HG02623 (cell line): ENCODE measurements around the gene NCK1.
"Not testable (repeated sequence)": the region's sequence is repeated elsewhere in the genome, so short reads cannot be mapped to it uniquely, and the experiment has no call there.

Source experiments
- ATAC-seq: cut with Tn5 transposase; IDR thresholded peaks from one replicate; pipeline ENCODE4 v1.9.1; 2021; ENCODE audit warnings: moderate library complexity; ENCODE audit not compliant: unreplicated experiment

The NCK1 gene

DNA sequence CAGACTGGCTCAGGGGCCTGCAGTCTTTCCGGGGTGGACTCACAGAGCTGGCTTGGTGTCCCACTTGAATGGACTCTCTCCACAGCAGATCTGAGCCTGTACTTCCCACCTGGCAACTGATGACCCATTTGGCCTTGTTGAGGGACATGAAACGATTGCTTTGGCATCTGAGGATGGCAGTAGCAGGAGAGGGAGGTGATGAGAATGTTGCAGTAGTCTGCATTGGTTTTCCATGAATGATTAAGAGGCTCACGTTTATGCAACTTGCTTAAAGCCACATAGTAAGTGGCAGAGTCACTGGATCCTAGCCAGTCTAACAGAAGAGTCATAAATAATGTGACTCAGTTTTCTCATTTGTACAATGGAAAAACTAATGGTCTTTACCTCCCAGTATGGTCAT is 117.7 kb downstream of the NCK1 start:
- no peak for ATAC-seq

- no peak for ATAC-seq
These were observed 120.0 kb downstream of the NCK1 start for GRCh38 chr3:136982033-136982432.

GRCh38 chr3:136982520-136983138 is 120.6 kb downstream of the NCK1 start:
- no peak for ATAC-seq

GRCh38 chr3:136984837-136985236 is 122.8 kb downstream of the NCK1 start:
- no peak for ATAC-seq

- ATAC-seq: not testable (repeated sequence)
These were observed 125.5 kb downstream of the NCK1 start for GRCh38 chr3:136987398-136987980.

- no peak for ATAC-seq
These were observed 126.6 kb downstream of the NCK1 start for GRCh38 chr3:136988651-136989050.

DNA sequence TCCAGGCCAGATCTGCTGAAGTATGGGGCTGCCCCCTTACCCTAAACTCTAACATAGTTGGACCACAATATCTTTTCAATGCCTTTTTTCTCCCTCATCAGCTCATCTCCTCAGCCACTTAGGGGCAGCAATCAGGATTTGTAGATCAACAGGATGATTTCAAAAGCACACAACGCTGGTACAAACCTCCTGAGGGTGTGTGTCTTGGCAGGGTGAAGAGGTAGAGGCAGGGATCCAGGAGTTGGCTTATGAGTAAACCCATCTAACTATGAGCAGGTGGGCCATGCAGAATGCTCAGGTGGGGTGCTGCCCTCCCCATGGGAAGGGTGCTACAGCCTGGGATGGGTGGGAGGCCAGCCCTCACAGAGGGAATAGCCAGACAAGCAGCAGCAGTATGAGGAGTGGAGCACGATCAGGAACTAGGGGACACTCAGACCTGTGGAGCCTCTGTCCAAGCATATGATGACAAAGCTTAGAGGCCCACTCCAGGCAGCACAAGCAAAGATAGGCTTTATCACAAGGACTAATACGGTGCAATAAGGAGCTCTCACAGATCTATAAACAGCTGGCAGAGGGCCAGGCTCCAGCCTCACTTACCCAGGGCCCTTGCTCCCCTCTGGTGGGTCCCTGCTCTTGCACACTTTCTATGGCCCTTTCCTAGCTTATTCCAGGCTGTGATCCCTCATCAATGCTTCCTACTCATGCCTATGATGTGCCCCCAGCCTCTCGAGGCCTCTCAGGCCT is 127.9 kb downstream of the NCK1 start:
- no peak for ATAC-seq

- ATAC-seq: no peak
These were observed 128.8 kb downstream of the NCK1 start for GRCh38 chr3:136990826-136991225.

GRCh38 chr3:136992115-136992514 is 130.1 kb downstream of the NCK1 start:
- no peak for ATAC-seq

GRCh38 chr3:136994772-136995516 is 132.9 kb downstream of the NCK1 start:
- no peak for ATAC-seq

DNA sequence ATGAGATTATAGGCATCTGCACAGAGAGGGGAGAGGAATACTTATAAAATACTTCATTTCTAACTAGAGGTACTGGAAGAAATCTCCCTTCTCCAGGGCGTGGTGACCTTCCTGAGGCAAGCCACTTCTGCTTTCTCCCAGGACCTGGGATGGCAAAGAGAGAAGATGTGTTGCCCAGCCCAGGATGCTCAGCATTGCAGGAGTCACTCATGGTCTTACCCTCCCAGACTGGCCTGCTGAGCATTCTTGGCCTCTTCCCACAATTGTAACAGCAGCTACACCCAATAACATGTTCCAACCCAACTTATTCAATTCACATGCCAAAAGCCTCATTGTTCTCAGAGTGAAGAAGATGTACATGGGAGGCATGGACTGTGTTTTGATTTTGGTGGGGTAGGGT is 133.6 kb downstream of the NCK1 start:
- no peak for ATAC-seq
